GM19395 (cell line): ENCODE results near the gene DNAI4.
"Not testable (repeated sequence)": the region's sequence is repeated elsewhere in the genome, so short reads cannot be mapped to it uniquely, and the experiment has no call there.

Experiments used
- ATAC-seq: cut with Tn5 transposase; IDR thresholded peaks from one replicate; pipeline ENCODE4 v1.9.1; 2021; ENCODE audit warnings: mild to moderate bottlenecking, moderate library complexity; ENCODE audit not compliant: unreplicated experiment

The DNAI4 gene

GRCh38 chr1:66848193-66848592 lies 76.5 kb downstream of the DNAI4 start:
- ATAC-seq, result no peak

DNA sequence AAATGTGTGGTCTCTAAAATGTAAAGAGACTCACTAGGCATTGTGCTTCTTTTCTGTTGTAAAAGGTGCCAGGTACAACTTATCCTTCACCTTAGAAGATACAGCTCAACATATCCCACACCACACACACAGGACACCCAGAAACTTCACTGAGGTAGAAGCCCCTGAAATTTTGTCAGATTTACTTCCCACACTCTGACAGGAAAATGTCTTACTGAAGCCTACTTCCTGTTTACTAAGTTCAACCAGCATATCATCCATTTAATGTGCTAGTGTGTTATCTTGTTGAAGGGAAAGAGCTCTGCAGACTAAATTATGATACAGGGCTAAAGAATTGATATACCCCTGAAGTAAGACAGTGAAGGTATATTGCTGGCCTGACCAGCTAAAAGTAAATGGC lies 83.7 kb downstream of the DNAI4 start:
- ATAC-seq, result no peak

- no peak for ATAC-seq
Measured at GRCh38 chr1:66834926-66835325, 89.7 kb downstream of the DNAI4 start.

- ATAC-seq, result no peak
Measured at GRCh38 chr1:66833112-66833511, 91.5 kb downstream of the DNAI4 start.

DNA sequence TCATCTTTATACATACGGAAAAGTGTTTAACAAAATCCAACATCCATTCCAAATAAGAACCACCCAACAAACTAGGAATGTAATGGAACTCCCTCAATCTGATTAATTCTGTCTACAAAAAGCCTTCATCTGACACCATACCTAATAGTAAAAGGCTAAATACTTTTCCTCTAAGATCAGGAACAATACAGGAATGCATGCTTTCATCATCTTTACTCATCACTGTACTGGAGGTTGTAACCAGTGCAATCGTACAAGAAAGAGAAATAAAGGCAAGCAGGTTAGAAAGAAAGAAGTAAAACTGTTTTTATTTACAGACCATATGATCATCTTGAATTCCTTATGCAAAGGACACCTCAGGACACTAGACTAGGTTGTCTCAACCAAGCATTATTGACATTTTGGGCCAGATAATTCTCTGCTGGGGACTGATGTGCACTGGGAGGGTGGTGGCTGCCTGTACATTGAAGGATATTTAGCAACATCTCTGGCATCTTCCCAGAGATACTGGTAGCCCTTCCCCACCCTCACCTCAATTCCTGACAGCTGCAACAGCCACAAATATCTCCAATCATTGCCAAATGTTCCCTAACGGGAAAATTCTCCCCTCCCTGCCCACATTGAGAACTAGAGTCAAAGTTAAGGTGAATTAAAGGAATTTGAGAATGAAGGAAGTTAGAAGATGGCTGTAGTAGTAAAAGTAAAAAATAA lies 93.0 kb downstream of the DNAI4 start:
- no peak for ATAC-seq

DNA sequence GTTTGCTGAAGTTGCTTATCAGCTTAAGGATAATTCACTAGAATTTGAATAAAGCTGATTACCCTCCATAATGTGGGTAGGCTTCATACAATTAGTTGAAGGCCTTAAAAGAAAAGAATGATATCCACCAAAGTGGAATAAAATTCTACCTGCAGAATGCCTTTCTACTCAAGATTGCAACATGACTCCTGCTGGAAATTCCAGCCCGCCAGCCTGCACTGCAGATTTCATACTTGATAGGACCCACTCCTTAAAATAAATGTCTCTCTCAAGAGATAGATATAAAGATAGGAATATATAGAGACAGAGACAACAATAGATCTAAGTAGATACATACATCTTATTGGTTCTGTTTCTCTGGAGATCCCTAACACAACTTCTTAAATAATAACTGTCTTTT lies 99.9 kb downstream of the DNAI4 start:
- ATAC-seq, result no peak

GRCh38 chr1:66809736-66810326 lies 114.8 kb downstream of the DNAI4 start:
- no peak for ATAC-seq

DNA sequence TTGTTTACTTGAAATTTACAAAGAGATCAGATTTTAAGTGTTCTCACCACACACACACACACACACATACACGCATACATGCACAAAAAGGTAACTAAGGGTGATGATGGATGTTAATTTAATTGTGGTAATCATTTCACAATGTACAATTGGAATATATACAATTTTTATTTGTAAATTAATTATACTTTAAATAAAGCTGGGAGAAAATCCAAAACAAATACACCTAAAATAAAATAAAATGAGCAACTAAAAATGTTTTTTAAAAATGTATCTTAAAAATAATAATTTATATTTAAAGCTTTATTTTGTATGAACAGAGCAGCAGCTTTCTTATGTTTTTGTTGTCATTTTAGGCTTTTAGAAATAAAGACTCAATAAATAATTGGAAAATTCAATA lies 115.4 kb downstream of the DNAI4 start:
- no peak for ATAC-seq

GRCh38 chr1:66795839-66796238 lies 128.8 kb downstream of the DNAI4 start:
- ATAC-seq, result not testable (repeated sequence)

- ATAC-seq, result no peak
Measured at GRCh38 chr1:66791621-66792610, 132.7 kb downstream of the DNAI4 start.

GRCh38 chr1:66788231-66788939 lies 136.3 kb downstream of the DNAI4 start:
- ATAC-seq, result peak; percentile 85

DNA sequence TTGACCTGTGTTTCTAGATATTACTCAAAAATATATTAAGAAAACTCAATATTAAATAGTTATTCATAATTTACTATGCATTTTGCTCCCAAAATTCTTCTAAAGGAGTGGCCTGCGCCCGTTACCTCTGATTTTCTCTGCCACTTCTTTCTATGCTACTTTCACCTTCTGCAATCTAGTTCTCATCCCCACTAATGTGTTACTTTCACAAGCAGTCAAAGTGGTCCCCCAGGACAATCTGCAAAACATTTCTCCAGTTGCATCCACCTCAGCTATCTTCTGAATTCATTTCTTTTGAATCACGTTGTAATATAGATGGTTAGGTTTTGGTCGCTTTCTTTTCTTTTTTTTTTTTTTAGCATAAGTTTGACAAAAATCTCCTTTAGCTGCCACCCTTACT lies 137.0 kb downstream of the DNAI4 start:
- peak; percentile 11 for ATAC-seq

DNA sequence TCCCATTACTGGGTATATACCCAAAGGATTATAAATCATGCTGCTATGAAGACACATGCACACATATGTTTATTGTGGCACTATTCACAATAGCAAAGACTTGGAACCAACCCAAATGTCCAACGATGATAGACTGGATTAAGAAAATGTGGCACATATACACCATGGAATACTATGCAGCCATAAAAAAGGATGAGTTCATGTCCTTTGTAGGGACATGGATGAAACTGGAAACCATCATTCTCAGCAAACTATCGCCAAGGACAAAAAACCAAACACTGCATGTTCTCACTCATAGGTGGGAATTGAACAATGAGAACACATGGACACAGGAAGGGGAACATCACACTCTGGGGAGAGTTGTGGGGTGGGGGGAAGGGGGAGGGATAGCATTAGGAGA lies 138.9 kb downstream of the DNAI4 start:
- not testable (repeated sequence) for ATAC-seq

DNA sequence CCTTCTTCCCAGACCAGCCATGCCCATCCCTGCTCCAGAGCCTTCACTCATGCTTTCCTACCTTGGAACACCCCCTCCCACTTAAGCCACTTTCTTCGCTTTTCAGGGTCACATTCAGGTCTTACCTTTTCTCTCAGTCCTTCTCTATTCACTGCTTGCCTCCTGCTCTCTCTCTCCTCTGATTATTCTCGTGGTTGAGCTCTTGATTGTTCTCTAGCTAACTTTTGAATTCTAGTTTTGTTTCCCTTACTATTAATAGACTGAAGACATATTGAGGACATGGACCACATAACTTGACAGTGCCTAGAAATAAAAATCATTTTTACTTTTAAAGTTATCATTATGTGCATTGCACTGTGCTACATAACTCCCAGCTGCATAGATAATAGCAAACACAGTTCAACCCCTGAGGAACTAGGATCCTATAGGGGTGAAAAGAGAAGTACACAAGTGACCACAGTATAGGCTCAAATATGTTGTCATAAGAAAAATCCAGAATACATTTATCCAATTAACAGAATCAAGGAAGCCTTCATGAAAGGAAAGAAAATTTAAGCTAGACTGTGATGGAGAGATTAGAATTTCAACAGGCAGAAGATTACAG lies 145.1 kb downstream of the DNAI4 start:
- ATAC-seq, result no peak

DNA sequence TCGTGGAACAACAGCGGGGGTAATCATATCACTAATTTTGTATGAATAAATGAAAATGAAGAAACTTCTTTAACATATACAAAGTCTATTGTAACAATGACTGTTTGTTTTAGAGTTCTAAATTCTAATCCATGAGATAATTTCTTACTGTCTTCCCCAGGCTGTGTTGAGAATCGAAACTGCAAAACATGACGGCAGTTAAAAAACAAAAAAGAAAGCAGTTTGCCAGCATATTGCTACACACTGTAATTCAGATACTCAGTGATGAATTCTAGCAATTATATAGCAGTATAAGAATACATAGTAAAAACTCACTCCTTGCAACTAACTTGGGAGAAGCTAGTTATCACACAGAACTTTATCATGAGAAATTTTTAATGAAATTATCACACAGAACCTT lies 145.7 kb downstream of the DNAI4 start:
- ATAC-seq, result no peak

DNA sequence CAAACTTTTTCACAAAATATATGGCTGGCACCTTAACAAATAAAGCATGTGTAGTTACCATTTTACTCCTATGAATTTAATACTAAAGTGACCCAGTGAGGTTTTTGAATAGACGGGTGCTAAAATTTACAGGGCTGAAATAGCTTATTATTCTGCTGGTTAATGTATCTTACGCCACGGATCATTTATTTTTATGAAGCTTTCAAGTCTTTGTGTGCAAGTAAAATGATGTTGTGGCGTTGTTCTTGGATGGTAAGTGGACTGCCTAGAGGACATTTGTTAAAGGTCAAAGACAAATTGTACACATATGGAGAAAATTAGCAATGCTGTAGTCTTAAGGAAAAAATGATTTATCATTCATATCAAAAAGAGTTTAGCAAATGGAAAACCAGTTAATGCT lies 146.4 kb downstream of the DNAI4 start:
- no peak for ATAC-seq

DNA sequence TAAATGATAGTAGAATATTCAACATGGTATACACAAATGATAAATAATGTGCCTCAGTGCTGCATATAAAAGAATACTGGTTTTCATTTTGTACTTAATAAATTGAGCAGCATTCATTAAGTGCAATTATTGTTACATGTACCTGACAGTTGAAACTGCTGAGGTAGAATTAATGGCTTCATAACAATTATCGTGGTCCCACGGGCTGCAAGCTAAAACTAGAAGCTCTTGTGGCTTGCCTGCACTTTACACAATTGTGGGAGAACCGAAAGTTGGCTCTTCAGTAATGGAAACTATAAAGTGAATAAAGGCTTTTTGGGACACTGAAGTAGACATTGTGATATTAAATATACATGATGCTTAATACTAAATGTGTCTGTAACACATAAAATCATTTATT lies 146.8 kb downstream of the DNAI4 start:
- no peak for ATAC-seq

- no peak for ATAC-seq
Measured at GRCh38 chr1:66775646-66776045, 149.0 kb downstream of the DNAI4 start.

- ATAC-seq, result no peak
Measured at GRCh38 chr1:66774438-66774837, 150.2 kb downstream of the DNAI4 start.

GRCh38 chr1:66773227-66773626 lies 151.4 kb downstream of the DNAI4 start:
- ATAC-seq, result no peak

GRCh38 chr1:66770694-66771093 lies 154.0 kb downstream of the DNAI4 start:
- ATAC-seq, result no peak
